ENCODE measurements around the gene HNRNPLL.
"Not testable (repeated sequence)": the region's sequence is repeated elsewhere in the genome, so short reads cannot be mapped to it uniquely, and the experiment has no call there.

The HNRNPLL gene

DNA sequence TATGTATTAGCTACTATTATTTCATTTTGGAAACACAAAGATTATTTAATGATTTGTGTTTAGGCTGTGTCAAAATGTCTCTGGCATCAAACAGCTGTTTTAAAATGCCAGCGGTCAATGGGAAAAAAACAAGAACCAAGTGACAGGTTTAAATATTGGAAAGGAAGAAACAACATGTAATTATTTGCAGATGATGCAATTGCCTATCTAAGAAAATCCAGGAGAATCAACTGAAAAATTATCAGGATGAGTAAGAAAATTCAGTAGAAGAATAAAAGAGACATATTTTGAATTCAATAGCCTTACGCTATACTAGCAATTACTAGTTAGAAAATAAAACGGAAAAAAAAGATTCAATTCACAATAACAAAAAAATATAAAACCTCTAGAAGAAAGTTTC lies 51.6 kb downstream of the HNRNPLL start:
- DNase-seq, result no peak

DNA sequence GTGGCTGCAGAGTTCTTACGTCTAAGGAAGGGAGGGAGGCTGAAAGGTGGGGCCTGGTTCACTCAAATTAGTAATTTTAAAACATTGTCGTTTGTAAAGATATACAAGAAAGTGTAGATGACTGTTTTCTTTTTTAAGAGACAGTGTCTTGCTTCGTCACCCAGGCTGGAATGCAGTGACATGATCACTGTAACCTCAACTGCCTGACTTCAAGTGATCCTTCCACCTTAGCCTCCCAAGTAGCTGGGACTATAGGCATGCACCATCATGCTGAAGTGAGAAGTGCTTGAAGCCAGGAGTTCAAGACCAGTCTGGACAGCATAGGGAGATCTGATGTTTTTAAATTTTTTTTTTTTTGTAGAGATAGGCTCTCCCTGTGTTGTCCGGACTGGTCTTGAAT lies 52.9 kb downstream of the HNRNPLL start:
- no peak for DNase-seq

DNA sequence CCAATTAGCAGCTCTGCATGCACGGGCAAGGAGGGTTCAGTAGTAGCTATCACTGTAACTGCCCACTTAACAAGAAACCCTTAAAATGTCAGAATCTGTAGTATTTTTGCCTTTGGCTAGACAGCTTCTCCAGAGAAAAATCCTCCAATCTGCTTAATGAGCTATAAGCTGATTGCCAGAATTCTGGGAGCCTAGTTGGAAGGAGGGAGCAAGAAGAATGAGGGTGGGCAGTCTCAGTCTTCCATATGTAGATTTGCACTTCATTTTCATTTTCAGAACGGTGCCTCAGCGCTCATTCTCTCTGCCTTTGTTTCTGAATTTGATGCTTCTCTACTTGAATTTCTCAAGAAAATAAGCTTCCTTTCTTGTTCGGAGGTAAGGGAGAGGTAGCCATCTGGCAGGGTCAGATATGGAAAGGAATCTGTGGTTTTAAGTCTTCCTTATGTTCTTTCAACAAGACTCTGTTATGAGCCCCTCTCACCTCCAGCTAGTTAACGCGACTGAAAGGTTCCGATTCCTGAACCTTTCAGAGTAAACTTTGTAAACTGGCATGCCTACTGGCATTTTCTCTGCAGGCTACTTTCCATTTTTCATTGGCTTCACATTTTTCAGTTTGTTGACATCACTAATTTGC lies 53.5 kb downstream of the HNRNPLL start:
- DNase-seq, result no peak

DNA sequence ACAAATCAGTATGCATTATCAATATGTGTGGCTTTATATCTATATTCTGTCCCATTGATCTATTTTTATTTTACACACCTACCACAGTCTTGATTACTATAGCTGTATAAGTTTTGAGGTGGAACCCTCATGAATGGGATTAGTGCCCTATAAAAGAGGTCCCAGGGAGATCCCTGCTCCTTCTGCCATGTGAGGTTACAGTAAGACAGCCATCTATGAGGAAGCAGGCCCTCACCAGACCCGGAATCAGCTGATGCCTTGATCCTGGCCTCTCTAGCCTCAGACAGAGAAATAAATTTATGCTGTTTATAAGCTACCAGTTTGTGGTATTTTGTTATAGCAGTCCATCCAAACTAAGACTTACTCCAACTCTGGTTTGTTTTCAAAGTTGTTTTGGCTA lies 54.9 kb downstream of the HNRNPLL start:
- DNase-seq, result no peak

DNA sequence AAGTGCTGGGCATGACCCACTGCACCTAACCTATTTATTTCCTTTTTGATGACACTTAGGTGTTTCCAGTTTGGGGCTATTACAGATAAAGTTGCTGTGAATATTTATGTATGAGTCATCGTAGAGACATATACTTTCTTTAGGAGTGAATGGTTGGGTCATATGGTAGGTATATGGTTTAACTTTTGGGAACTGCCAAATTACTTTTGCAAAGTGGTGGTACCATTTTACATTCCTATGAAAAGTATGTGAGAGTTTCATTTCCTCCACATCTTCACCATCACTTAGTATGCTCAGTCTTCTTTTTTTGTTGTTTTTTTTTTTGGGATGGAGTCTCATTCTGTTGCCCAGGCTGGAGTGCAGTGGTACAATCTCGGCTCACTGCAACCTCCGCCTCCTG lies 56.1 kb downstream of the HNRNPLL start:
- no peak for DNase-seq

DNA sequence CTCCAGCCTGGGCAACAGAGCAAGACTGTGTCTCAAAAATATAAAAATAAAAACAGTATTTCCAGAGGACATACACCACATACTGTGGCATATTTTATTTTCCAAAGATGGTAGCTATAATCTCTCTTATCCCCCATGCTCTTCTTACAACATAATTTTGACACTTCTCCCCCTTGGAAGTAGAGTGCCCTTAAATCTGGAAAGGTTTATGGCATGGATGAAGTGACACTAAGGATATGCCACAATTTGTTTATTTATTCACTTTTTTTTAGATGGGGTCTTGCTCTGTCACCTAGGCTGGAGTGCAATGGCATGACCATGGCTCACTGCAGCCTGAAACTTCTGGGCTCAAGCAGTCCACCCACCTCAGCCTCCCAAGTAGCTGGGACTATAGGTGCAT lies 56.7 kb downstream of the HNRNPLL start:
- DNase-seq, result no peak

DNA sequence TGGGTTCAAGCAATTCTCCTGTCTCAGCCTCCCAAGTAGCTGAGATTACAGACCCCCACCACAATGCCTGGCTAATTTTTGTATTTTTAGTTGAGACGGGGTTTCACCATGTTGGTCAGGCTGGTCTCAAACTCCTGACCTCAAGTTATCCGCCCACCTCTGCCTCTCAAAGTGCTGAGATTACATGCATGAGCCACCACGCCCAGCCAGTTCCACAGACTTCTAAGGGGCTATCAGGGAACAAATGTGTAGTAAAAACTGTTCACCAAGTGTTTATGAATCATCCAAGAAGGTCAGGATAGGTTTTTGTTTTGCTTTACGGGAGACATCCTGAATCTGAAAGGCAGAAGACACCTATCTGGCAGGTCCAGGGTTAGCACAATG lies 60.5 kb downstream of the HNRNPLL start:
- DNase-seq, result not testable (repeated sequence)

DNA sequence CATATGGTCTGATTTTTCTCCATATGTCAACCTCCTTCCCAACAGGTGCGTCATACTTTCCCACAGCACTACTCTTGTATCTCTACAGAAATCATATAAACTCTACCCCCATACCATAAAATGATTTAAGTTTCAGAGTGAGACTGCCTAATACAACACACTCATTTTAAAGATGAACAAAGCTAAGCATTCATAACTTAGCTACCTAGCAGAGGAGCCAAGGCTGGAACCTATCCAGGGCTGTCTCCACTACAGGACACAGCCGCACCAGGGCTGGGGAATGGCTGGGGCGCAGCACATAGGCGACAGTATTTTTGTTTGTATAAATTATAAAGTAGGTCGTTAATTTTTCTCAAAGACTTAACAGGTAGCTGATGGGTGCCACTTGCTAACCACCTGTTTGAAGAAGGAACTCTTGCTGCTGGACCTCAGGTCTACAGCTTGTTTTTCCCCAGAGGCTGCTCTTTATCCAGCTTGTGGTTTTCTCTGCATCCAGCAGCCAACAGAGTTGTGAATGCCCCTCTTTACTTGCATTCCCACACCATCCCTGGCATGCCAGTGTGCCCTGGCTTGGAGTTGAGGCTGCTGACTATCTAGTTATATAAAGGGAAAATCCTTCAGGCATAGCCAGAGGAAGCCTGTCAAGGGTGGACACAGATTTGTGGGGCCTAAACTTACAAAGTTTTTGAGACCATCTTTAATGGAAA lies 62.0 kb downstream of the HNRNPLL start:
- DNase-seq, result no peak

DNA sequence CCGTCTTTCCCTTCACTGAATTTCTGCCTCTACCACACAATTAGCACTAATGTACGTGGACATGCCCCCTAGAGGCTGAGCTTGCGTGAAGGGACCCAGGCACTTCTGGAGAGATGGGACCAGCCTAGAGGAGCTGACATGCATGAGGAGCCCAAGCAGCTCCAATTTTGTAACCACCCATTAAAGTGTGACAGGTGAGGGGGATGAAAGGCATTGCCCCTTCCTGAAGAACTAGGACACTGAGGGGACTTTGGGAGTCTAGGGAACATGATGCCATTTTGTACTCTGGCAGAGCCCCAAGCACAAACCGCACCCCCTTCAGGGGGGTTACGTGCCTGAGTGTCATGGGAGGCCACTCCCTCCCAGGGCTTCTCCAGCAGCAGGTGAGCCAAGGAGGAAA lies 63.6 kb downstream of the HNRNPLL start:
- no peak for DNase-seq

DNA sequence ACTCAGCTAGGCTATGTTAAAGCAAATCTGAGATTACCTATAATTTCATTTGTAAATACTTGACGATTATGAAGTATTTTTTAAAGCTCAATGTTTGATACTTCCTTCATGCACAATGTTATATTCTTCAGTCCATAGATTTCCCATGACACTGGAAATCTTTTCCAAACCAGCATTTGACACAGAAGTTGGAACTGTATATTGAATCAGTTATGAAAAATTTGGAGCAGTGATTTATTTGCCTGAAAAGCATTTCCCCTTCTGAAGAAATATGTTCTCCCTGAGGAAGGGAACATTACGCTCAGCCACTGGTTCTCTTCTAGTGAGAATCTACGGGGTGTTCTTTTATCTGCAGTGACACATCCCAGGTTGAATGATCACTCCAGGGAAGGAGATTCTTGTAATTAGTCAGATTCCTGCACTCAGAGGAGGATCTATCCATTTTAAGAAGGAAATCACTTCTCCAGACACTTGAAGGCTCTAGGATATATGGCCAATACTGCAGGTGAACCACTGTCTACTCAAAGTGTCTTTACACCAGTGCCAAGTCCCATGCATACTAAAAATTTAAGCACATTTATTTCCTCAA lies 64.7 kb downstream of the HNRNPLL start:
- no peak for DNase-seq

DNA sequence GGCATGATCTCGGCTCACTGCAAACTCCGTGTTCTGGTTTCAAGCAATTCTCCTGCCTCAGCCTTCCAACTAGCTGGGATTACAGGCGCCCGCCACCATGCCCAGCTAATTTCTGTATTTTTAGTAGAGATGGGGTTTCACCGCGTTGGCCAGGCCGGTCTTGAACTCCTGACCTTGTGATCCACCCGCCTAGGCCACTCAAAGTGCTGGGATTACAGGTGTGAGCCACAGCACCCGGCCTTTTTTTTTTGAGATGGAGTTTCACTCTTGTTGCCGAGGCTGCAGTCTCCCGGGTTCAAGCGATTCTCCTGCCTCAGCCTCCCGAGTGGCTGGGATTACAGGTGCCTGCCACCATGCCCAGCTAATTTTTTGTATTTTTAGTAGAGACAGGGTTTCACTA lies 65.4 kb downstream of the HNRNPLL start:
- DNase-seq, result not testable (repeated sequence)

DNA sequence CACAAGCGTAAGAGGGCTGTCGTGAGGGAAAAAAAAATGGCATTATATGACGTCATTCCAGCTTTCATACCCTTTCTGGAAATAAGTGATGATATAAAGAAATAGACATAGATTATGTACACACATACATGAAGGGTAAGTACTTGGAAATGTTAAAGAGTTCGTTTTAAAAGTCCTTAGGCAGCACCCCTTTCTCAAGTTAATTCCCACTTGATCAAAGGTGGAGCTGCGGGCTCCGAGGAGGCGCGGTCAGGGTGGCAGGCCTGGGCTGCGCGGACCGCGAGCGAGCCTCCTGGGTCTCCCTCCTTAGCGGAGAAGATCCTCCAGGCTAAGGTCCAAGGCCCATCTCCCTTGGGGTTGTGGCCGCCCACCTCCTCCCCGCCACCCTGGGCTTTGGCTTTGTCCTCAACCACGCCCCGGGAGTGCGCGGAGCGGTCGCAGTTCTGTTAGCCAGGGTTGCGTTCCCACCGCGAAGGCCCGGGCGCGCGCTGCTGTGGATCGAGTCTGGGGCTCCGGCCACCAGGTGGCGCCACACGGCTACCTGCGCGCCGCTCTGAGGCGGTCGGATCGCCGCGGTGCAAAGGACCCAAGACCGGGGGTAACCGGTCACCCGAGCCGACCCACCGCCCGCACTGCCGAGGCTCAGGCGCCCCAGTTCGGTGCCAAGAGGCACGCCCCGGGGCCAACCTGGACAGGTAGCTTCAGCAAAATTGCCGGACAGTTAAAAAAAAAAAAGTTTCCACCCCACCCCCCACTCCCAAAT lies 66.8 kb downstream of the HNRNPLL start:
- DNase-seq, result no peak

DNA sequence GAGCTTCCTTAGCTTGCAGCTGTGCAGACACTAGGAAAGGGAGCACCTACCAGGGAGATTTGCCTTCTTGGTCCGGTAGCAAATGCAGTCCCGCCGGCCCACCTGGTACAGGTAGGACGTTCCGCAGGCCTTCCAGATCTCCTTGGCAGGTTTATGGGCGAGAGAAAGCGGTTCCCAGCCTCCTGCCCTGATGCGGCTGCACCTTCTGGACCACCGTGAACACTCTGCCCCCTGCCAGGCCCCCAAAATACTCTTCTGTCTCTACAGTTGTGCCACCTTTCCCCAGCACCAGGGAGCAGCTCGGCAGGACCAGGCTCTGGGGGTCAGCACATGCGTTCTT lies 67.4 kb downstream of the HNRNPLL start:
- DNase-seq, result no peak

DNA sequence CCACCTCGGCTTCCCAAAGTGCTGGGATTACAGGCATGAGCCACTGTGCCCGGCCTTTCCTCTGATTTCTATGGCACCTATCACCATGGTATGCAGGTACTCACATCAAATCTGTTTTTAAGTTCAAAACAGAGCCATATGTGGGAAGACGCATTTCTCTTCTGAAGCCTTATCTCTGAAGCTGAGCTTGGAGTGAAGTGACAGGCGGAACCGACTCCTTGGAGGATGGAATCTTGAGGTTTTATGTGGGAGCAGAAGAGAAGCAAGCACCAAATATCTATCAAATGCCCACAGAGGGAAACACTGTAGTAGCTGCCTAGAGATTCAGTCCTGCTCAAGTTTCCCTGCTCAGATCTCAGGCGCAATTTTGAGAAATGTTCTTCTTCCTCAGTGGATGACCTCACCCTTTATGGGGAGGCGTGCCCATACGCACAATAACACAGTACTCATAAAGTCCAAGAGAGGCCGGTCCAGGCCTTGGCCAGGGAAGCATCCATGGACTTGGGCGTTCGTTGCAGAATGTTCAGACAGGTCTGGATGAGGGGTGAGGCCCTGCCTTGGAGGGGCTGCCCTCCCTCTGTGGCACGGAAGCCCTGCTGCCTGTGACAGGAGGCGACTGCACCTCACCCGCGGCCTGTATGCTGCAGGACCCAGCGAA lies 67.9 kb downstream of the HNRNPLL start:
- DNase-seq, result no peak

DNA sequence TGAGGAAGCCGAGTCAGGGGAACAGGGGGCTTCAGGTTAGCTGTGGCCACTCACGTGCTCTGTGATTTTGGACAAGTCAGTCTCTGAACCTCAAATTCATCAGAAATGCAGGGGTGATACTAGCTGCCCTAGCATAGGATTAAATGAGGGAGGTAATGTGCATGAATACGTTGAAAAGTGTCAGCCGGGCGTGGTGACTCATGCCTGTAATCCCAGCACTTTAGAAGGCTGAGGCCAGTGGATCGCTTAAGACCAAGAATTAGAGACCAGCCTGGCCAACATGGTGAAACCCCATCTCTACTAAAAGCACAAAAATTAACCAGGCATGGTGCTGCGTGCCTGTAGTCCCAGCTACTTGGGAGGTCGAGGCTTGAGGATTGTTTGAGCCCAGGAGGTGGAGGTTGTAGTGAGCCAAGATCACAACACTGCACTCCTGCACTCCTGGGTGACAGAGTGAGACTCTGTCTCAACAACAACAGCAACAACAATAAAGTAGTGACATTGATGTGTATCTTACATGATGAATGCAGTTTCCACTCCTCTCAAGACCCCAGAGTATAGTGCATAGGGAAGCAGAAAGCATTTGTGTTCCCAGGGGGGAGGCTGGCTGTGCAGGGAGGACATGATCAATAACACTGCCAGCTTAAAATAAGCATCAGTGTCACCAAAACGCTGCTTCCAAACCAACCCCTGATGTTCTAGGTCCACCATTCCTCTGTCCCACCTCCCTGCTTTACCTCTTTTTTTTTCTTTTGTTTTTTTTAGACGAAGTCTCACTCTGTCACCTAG lies 68.8 kb downstream of the HNRNPLL start:
- no peak for DNase-seq

DNA sequence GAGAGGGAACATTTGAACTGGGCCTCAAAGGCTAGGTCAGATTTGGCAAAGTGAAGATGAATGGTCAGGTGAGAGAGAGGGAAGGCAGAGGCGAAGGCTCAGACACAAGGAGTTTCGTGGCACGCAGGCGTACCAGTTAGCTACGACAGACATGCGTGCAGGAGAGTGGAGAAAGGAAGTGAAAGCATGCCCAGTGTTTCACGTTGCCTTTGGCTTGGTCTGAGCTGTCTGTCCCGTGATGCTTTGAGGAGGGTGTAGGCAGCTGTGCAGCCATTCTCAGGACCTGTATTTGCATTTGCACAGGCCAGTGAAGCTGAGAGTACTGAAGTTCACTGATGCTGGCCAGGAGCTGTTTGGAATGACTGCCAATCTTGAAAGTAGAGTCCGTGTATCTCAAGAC lies 69.5 kb downstream of the HNRNPLL start:
- DNase-seq, result no peak

DNA sequence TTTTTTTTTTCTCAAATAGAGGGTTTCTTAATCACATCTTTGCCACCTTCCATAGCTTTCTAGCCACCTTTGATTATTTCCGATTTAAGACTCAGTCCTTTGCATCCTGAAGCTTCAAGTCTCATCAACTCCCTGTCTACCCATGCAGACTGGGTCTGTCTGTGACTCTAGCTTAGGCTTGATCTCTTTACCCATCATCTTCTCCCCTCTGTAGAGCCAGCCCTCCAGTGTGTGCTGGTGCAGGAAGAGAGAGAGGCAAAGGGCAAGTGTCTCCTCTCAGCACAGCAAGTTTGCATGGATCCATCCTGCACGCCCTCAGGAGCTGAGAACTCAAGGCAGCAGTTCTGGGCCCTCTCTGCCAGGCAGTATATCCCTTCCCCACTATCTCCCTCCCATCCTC lies 70.4 kb downstream of the HNRNPLL start:
- DNase-seq, result no peak

DNA sequence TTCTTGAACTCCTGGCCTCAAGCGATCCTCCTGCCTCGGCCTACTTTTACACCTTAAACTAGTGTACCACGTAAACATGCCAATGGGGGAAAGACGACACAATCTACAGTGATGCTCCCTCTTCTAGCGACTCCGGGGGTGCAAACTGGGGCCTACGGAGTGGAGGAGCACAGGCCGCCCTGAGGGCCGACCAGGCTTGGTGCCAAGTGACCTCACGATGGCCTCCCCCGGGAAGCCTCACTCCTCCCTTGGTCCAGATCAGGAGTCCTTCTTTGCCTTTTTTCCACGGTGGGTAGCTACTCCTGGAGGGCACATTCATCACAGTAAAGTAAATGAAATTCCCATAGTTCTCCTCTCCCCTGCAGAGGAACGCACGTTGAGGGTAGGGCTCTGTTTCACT lies 73.5 kb downstream of the HNRNPLL start:
- no peak for DNase-seq

DNA sequence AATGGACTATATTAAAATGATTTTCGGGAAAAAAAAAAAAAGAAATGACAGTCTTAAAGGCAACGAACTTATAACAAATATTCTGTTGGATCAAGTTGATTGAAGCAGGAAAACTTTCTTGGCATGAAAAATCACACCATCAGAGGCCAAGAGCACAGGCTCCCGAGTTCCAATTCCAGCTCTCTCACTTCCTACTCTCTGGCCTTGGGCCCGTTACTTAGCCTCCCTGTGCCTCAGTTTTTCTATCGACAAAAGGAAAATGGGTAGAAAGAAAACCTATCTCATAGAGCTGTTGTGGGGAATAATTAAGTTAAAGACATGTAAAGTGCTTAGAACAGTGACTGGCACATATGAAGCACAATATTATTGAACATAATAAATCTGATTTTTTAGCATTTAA lies 74.2 kb downstream of the HNRNPLL start:
- no peak for DNase-seq

DNA sequence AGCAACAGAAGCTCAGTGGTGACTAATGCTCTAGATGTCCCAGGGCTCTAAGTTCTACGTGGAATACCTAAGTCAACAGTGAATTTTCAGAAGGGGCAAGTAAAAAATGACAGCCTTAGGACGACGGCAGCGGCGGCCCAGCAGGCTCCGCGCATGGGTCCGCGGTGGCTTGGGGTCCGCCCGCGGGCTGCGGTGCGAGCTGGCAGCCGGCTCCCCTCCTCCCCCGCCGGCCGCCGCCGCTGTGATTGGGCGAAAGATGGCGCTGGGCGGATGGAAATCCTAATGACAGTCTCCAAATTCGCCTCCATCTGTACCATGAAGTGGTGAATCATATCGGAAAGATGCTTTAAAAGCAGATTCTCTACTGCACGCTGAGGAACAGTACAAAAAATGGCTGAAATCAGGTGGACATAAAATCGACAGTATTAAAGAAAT lies 74.7 kb downstream of the HNRNPLL start:
- no peak for DNase-seq

DNA sequence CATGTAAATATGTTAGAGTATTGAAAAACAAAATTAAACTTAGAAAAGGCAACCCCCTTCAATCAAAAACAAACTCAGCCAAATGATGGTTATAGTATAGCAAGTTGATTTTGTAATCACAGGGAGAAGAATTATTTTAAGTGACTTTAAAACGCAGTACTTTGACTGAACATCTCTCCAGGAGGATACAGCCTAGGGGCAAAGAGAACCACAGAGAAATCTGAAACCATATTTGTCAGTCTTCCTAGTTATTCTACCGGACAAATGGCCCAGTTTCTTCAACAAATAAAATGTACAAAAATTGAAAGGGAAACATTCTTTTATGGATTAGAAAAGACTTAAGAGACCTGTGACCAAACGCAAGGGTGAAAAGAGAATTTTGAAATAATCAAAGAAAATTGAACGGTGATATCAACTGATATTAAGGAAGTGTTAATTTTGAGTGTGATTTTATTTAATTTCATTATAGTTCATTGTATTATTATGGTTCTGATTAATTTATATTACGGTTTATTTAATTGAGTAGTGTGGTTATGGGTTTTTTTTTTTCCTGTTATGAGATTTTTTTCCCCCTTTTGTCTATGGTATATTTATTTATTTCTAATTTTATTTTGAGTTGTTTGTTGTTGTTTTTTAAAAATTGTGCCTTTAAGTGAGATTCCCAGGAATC lies 75.3 kb downstream of the HNRNPLL start:
- DNase-seq, result no peak

DNA sequence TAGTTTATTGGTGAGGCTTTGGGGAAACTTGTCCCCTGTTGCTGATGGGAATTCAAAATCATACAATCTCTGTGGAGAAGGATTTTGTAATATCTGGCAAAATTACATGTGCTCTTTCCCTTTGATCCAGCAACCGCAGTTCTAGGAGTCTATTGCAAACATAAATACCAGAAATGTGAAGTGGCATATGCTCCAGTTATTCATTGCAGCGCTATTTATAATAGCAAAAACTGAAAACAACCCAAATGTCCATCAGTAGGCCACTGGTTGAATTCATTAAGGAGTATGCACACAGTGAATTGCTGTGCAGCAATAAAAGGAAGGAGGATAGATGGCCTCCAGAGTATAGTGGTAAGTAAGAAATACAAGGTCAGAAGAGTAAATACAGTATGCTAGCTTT lies 76.5 kb downstream of the HNRNPLL start:
- DNase-seq, result no peak
